Keratinocyte (primary cell): ENCODE measurements around the gene MET.

Experiments used
- EZH2 ChIP-seq: IDR thresholded peaks from one replicate; pipeline ENCODE4 v1.6.1; 2012; ENCODE audit warnings: inconsistent platforms, mild to moderate bottlenecking, low read length, moderate library complexity
- TF ChIP-seq, protein P1 (sequence below), 3 experiments: IDR thresholded peaks in 1 of 3; conservative IDR thresholded peaks in 1 of 3; optimal IDR thresholded peaks in 1 of 3; 2 replicates in 2 of 3; 3 replicates in 1 of 3; pipeline versions ENCODE3 to v1.5.1; 2011; ENCODE audit warnings: low read length in 3 of 3, mild to moderate bottlenecking in 3 of 3, moderate library complexity in 2 of 3, control low read depth in 1 of 3, inconsistent platforms in 1 of 3; ENCODE audit not compliant: insufficient read depth in 2 of 3; ENCODE audit errors: extremely low read depth in 1 of 3

DNA sequence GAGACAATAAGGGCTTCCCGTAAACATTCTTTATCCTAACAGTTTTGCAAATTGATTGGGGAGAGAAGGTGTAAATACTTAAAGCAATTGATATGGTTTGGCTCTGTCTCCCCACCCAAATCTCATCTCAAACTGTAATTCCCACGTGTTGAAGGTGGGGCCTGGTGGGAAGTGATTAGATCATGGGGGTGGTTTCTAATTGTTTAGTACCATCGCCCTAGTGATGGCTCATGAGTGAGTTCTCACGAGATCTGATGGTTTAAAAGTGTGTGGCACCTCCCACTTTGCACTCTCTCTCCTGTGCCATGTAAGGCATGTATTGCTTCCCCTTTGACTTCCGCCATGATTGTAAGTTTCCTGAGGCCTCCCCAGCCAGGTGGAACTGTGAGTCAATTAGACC is 168.3 kb downstream of the MET start:
- TF ChIP-seq, protein P1, sequence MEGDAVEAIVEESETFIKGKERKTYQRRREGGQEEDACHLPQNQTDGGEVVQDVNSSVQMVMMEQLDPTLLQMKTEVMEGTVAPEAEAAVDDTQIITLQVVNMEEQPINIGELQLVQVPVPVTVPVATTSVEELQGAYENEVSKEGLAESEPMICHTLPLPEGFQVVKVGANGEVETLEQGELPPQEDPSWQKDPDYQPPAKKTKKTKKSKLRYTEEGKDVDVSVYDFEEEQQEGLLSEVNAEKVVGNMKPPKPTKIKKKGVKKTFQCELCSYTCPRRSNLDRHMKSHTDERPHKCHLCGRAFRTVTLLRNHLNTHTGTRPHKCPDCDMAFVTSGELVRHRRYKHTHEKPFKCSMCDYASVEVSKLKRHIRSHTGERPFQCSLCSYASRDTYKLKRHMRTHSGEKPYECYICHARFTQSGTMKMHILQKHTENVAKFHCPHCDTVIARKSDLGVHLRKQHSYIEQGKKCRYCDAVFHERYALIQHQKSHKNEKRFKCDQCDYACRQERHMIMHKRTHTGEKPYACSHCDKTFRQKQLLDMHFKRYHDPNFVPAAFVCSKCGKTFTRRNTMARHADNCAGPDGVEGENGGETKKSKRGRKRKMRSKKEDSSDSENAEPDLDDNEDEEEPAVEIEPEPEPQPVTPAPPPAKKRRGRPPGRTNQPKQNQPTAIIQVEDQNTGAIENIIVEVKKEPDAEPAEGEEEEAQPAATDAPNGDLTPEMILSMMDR (optimal IDR thresholded peaks at IDR 0.05 in 1 of 3, IDR thresholded peaks at IDR 0.05 in 1 of 3, conservative IDR thresholded peaks at IDR 0.05 in 1 of 3; ENCODE audit: extremely low read depth in 1 of 3, insufficient read depth in 2 of 3, low read length in 3 of 3): no peak
- TF ChIP-seq EZH2: no peak
